22Rv1 (cell line): ENCODE data around the gene MAP4K4.

Source experiments
- H3K27ac ChIP-seq: fragments of 450-650 bp; 2 replicates; pipeline ENCODE4 v1.5.1; 2017
- CTCF ChIP-seq: fragments of 450-650 bp; IDR thresholded peaks from 2 replicates; pipeline ENCODE4 v1.5.1; 2017; ENCODE audit warnings: mild to moderate bottlenecking
- ZFX ChIP-seq: fragments of 450-650 bp; IDR thresholded peaks from 2 replicates; pipeline ENCODE4 v1.6.1; 2017; ENCODE audit warnings: antibody characterized with exemption, borderline replicate concordance

The MAP4K4 gene

GRCh38 chr2:101679801-101680487 is 17.6 kb upstream of the MAP4K4 start:
- H3K27ac ChIP-seq = no peak overlapping the region
- TF ChIP-seq ZFX (no peak), CTCF (no peak)

DNA sequence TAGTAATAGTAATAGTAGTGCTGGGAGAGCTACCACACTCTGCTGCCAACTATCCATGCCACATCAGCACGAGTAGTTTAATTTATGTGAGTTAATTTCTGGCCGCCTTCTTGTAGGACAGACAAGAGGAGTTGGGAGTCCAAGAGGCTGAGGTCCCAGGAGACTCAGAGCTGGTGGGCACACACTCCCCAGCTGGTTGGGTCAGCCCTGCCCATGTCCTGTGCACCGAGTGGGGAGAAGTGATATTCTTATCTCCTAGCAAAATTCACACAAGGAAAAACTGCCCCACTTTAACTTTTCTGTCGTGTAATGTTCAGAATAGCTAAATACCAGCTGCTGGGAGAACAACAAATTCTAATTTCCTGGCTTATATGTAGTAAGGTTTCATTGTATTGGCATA is 15.2 kb upstream of the MAP4K4 start:
- no peak for TF ChIP-seq ZFX
- no peak for TF ChIP-seq CTCF

DNA sequence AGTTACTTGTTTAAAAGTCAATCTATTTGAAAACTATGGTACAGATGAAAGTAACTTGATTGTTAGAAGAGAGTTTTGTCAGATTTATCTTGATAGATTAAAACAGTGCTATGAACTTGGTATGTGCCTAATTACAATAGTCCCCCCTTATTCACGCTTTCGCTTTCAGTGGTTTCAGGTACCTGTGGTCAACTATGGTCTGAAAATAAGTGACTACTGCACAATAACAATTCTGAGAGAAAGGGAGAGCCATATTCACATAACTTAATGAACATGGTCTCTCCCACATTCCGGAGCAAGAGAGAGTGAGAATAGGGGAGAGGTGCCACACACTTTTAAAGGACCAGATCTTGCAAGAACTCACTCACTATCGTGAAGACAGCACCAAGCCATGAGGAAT is 13.2 kb upstream of the MAP4K4 start:
- H3K27ac ChIP-seq = no peak overlapping the region
- no peak for TF ChIP-seq ZFX
- TF ChIP-seq CTCF = no peak

More for the DNA sequence above, 15.2 kb upstream of the MAP4K4 start:
- H3K27ac ChIP-seq = no peak overlapping the region

GRCh38 chr2:101688261-101688660 is 9.2 kb upstream of the MAP4K4 start:
- no peak for TF ChIP-seq ZFX
- no peak for TF ChIP-seq CTCF
- no peak overlapping the region for H3K27ac ChIP-seq

DNA sequence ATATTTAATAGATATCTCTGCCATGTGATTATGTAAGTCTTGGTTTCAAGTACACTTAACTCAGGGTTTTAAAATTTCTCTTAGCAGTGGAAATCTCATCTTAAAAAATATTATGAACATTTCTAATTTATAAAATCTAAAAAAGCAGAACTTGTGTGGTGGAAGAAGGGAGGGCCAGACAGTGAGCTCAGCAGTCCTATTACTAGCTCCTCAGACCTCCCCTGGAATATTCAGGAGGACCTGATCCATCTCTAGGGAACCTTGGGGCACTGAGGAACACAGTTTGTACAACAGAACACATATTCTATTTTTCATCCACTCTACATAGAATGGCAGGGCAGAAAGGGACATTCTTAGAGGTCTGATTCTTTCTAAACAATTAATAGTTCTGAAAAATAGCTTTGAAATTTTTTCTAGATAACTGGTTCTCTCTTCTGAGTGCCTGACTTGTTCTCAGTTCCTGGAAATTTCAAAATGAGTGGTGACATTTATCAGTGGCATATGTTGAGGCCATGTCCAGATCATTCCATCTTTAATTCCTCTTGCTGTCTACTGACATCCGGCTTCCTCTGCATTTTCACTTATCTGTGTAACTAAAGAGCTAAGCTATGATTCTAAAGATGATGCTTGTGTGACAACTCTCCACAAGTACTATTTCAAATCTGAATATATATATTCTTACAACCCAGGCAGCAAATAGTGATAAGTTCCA is 8.2 kb upstream of the MAP4K4 start:
- TF ChIP-seq ZFX = no peak
- TF ChIP-seq CTCF = no peak
- H3K27ac ChIP-seq = no peak overlapping the region

- no peak overlapping the region for H3K27ac ChIP-seq
- TF ChIP-seq CTCF (no peak), ZFX (no peak)
These were observed 6.9 kb upstream of the MAP4K4 start for GRCh38 chr2:101690547-101691152.

GRCh38 chr2:101692041-101692440 is 5.5 kb upstream of the MAP4K4 start:
- TF ChIP-seq ZFX = no peak
- TF ChIP-seq CTCF = no peak
- H3K27ac ChIP-seq = no peak overlapping the region
